ENCODE data around the gene RABGAP1L.

DNA sequence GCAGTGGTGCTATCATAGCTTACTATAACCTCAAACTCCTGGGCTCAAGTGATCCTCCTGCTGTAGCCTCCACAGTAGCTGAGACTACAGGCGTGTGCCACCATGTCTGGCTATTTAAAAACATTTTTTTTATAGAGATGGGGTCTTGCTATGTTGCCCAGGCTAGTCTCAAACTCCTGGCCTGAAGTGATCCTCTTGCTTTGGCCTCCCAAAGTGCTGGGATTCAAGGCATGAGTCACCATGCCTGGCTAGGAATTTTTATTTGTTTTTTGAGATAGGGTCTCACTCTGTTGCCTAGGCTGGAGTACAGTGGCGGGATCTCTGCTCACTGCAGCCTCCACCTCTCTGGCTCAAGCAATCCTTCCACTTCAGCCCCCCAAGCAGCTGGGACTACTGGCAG is 8.8 kb upstream of the RABGAP1L start:
- TF ChIP-seq, protein P1, sequence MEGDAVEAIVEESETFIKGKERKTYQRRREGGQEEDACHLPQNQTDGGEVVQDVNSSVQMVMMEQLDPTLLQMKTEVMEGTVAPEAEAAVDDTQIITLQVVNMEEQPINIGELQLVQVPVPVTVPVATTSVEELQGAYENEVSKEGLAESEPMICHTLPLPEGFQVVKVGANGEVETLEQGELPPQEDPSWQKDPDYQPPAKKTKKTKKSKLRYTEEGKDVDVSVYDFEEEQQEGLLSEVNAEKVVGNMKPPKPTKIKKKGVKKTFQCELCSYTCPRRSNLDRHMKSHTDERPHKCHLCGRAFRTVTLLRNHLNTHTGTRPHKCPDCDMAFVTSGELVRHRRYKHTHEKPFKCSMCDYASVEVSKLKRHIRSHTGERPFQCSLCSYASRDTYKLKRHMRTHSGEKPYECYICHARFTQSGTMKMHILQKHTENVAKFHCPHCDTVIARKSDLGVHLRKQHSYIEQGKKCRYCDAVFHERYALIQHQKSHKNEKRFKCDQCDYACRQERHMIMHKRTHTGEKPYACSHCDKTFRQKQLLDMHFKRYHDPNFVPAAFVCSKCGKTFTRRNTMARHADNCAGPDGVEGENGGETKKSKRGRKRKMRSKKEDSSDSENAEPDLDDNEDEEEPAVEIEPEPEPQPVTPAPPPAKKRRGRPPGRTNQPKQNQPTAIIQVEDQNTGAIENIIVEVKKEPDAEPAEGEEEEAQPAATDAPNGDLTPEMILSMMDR (IDR thresholded peaks at IDR 0.05; ENCODE audit: low read depth, low read length, missing input control), result no peak
- TF ChIP-seq EGR1 (IDR thresholded peaks at IDR 0.05; ENCODE audit: low read depth in 2 of 2) (no peak), RAD21 (IDR thresholded peaks at IDR 0.05) (no peak), HNF4G (IDR thresholded peaks at IDR 0.05) (no peak), RXRA (IDR thresholded peaks at IDR 0.05) (no peak)
- TF ChIP-seq, protein P2, sequence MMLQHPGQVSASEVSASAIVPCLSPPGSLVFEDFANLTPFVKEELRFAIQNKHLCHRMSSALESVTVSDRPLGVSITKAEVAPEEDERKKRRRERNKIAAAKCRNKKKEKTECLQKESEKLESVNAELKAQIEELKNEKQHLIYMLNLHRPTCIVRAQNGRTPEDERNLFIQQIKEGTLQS (IDR thresholded peaks at IDR 0.05), result no peak
- TF ChIP-seq, protein P3, sequence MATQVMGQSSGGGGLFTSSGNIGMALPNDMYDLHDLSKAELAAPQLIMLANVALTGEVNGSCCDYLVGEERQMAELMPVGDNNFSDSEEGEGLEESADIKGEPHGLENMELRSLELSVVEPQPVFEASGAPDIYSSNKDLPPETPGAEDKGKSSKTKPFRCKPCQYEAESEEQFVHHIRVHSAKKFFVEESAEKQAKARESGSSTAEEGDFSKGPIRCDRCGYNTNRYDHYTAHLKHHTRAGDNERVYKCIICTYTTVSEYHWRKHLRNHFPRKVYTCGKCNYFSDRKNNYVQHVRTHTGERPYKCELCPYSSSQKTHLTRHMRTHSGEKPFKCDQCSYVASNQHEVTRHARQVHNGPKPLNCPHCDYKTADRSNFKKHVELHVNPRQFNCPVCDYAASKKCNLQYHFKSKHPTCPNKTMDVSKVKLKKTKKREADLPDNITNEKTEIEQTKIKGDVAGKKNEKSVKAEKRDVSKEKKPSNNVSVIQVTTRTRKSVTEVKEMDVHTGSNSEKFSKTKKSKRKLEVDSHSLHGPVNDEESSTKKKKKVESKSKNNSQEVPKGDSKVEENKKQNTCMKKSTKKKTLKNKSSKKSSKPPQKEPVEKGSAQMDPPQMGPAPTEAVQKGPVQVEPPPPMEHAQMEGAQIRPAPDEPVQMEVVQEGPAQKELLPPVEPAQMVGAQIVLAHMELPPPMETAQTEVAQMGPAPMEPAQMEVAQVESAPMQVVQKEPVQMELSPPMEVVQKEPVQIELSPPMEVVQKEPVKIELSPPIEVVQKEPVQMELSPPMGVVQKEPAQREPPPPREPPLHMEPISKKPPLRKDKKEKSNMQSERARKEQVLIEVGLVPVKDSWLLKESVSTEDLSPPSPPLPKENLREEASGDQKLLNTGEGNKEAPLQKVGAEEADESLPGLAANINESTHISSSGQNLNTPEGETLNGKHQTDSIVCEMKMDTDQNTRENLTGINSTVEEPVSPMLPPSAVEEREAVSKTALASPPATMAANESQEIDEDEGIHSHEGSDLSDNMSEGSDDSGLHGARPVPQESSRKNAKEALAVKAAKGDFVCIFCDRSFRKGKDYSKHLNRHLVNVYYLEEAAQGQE (IDR thresholded peaks at IDR 0.05), result no peak

Data from liver (tissue), 3 donors.